Small intestine (tissue), 7 donors: ENCODE measurements around the gene SDK2. TPM values are rescaled to one million over a fixed set of nuclear protein-coding genes. Genes with fewer than 3 reads are reported as not detected.

ENCODE experiments used
- DNase-seq, 2 donors: peaks; one replicate each; pipeline versions ENCODE4 v3.0.0 to v3.0.0-alpha.2; 2013
- FAIRE-seq: peaks from 2 replicates; lab custom pipeline; 2012; peaks lifted over from hg19 to GRCh38; lab: Jason Lieb, UNC
- H3K27ac ChIP-seq, 3 donors: one replicate each; pipeline ENCODE4 v1.5.1; 2013; ENCODE audit warnings: low read length in 2 of 3, mild to moderate bottlenecking in 2 of 3, control low read depth in 1 of 3, inconsistent platforms in 1 of 3, low read depth in 1 of 3, moderate library complexity in 1 of 3
- H3K27me3 ChIP-seq, 3 donors: one replicate each; pipeline ENCODE4 v1.6.1; 2013; ENCODE audit warnings: low read length in 3 of 3, inconsistent platforms in 1 of 3; ENCODE audit not compliant: control insufficient read depth in 3 of 3, insufficient read depth in 3 of 3
- H3K36me3 ChIP-seq, 3 donors: one replicate each; pipeline ENCODE4 v1.6.1; 2013; ENCODE audit warnings: low read length in 3 of 3, inconsistent platforms in 1 of 3, low read depth in 1 of 3, mild to moderate bottlenecking in 1 of 3, moderate library complexity in 1 of 3; ENCODE audit not compliant: control insufficient read depth in 3 of 3, insufficient read depth in 2 of 3
- H3K4me1 ChIP-seq, 3 donors: one replicate each; pipeline ENCODE4 v1.6.1; 2013; ENCODE audit warnings: low read length in 2 of 3, inconsistent platforms in 1 of 3, low read depth in 1 of 3, mild to moderate bottlenecking in 1 of 3, moderate library complexity in 1 of 3; ENCODE audit not compliant: control insufficient read depth in 3 of 3, insufficient read depth in 2 of 3
- H3K4me3 ChIP-seq, 3 donors: one replicate each; pipeline ENCODE4 v1.5.1; 2013; ENCODE audit warnings: low read length in 3 of 3, control low read depth in 1 of 3, inconsistent platforms in 1 of 3, low read depth in 1 of 3, mild to moderate bottlenecking in 1 of 3, moderate library complexity in 1 of 3
- H3K9me3 ChIP-seq, 2 donors: one replicate each; pipeline ENCODE4 v1.6.1; 2013; ENCODE audit warnings: low read depth in 1 of 2, low read length in 1 of 2; ENCODE audit not compliant: control insufficient read depth in 2 of 2, insufficient read depth in 1 of 2
- WGBS, 3 donors: extraction: QIAGEN DNeasy Blood & Tissue Kit; methylation state at CpG; one replicate each; pipeline ENCODE4 v1.1.7; 2013; 5-methylcytosine and 5-hydroxymethylcytosine counted together
- polyA plus RNA-seq, 4 donors: library from polyadenylated mRNA; stranded (reverse) in 3 of 4; unstranded in 1 of 4; fragments of 200-250 nt in 3 of 4; fragments of 120-200 nt in 1 of 4; gene quantifications; one replicate each; pipeline versions ENCODE4 v1.2.1 to v1.2.3, GENCODE V29; 2013
- donor health status: healthy with polysubstance abuse.
- donor health status: control.
- donor health status: control.
- donor health status: Bipolar disorder and iron deficiency.
- donor health status: healthy.

Gene SDK2
- polyA plus RNA-seq, 4 donors = under 0.01 to 1.1 (median 0.10) TPM

- Histone ChIP-seq H3K4me3 (no peak overlapping the region), H3K27ac (no peak overlapping the region), H3K9me3 (no peaks in the 10 kb centered on the region), H3K4me1 (no peaks in the 10 kb centered on the region), H3K27me3 (peaks cover 0 to 2% (median 0%) of the 10 kb centered on the region in 3 donors), H3K36me3 (no peaks in the 10 kb centered on the region)
- WGBS, 3 donors = 36 to 52% (median 44%) methylated on average over 15 of the region's 15 CpGs
- FAIRE-seq (no peak), DNase-seq (no peak)
Measured at GRCh38 chr17:73616120-73616872, 27.9 kb downstream of the SDK2 start.

- H3K27me3 ChIP-seq = peaks cover 0 to 2% (median 0%) of the 10 kb centered on the region in 3 donors
- H3K27ac ChIP-seq = peak overlapping the region in 1 of 3 donors; percentile 22
- no peaks in the 10 kb centered on the region for H3K36me3 ChIP-seq
- WGBS, 3 donors = 72 to 78% (median 73%) methylated on average over 8 of the region's 9 CpGs
- no peaks in the 10 kb centered on the region for H3K4me1 ChIP-seq
- DNase-seq (no peak), FAIRE-seq (no peak)
- no peaks in the 10 kb centered on the region for H3K9me3 ChIP-seq
- no peak overlapping the region for H3K4me3 ChIP-seq
Measured at GRCh38 chr17:73614256-73614655, 30.0 kb downstream of the SDK2 start.

GRCh38 chr17:73613271-73614233 lies 30.7 kb downstream of the SDK2 start:
- no peaks in the 10 kb centered on the region for H3K36me3 ChIP-seq
- H3K27ac ChIP-seq = peak overlapping the region in 1 of 3 donors; percentile 22
- H3K4me1 ChIP-seq = no peaks in the 10 kb centered on the region
- H3K27me3 ChIP-seq = peaks cover 0 to 2% (median 0%) of the 10 kb centered on the region in 3 donors
- WGBS, 3 donors = 50 to 64% (median 56%) methylated on average over 21 to 23 of the region's 23 CpGs
- FAIRE-seq = no peak
- H3K4me3 ChIP-seq = no peak overlapping the region
- H3K9me3 ChIP-seq = no peaks in the 10 kb centered on the region
- DNase-seq = no peak

GRCh38 chr17:73612031-73612472 lies 32.2 kb downstream of the SDK2 start:
- 64 to 68% (median 64%) methylated on average over 14 of the region's 14 CpGs for WGBS, 3 donors
- Histone ChIP-seq H3K4me3 (no peak overlapping the region), H3K9me3 (no peaks in the 10 kb centered on the region), H3K36me3 (no peaks in the 10 kb centered on the region), H3K4me1 (no peaks in the 10 kb centered on the region), H3K27ac (no peak overlapping the region), H3K27me3 (peaks cover 0 to 2% (median 0%) of the 10 kb centered on the region in 3 donors)
- DNase-seq (no peak), FAIRE-seq (no peak)

- FAIRE-seq (no peak), DNase-seq (no peak)
- Histone ChIP-seq H3K36me3 (no peaks in the 10 kb centered on the region), H3K9me3 (no peaks in the 10 kb centered on the region), H3K27ac (no peak overlapping the region), H3K4me1 (no peaks in the 10 kb centered on the region), H3K4me3 (no peak overlapping the region), H3K27me3 (peaks cover 0 to 2% (median 0%) of the 10 kb centered on the region in 3 donors)
- 81 to 88% (median 87%) methylated on average over 7 of the region's 7 CpGs for WGBS, 3 donors
Measured at GRCh38 chr17:73611630-73612029, 32.6 kb downstream of the SDK2 start.

- H3K36me3 ChIP-seq = no peaks in the 10 kb centered on the region
- H3K9me3 ChIP-seq = no peaks in the 10 kb centered on the region
- 65 to 81% (median 67%) methylated on average over 7 of the region's 7 CpGs for WGBS, 3 donors
- no peaks in the 10 kb centered on the region for H3K4me1 ChIP-seq
- no peak for DNase-seq
- H3K27me3 ChIP-seq = peaks cover 0 to 2% (median 0%) of the 10 kb centered on the region in 3 donors
- no peak overlapping the region for H3K4me3 ChIP-seq
- H3K27ac ChIP-seq = no peak overlapping the region
- FAIRE-seq = no peak
Measured at GRCh38 chr17:73610331-73610911, 33.8 kb downstream of the SDK2 start.

GRCh38 chr17:73609758-73610157 lies 34.5 kb downstream of the SDK2 start:
- DNase-seq = no peak
- H3K27me3 ChIP-seq = peaks cover 0 to 2% (median 0%) of the 10 kb centered on the region in 3 donors
- 66 to 77% (median 68%) methylated on average over 7 of the region's 7 CpGs for WGBS, 3 donors
- no peaks in the 10 kb centered on the region for H3K36me3 ChIP-seq
- H3K4me3 ChIP-seq = no peak overlapping the region
- H3K4me1 ChIP-seq = no peaks in the 10 kb centered on the region
- no peaks in the 10 kb centered on the region for H3K9me3 ChIP-seq
- FAIRE-seq = no peak
- H3K27ac ChIP-seq = no peak overlapping the region

- DNase-seq (no peak), FAIRE-seq (no peak)
- H3K4me1 ChIP-seq = no peaks in the 10 kb centered on the region
- H3K9me3 ChIP-seq = no peaks in the 10 kb centered on the region
- H3K27ac ChIP-seq = no peak overlapping the region
- no peaks in the 10 kb centered on the region for H3K36me3 ChIP-seq
- H3K27me3 ChIP-seq = peaks cover 0 to 2% (median 0%) of the 10 kb centered on the region in 3 donors
- no peak overlapping the region for H3K4me3 ChIP-seq
- 76 to 82% (median 79%) methylated on average over 5 of the region's 5 CpGs for WGBS, 3 donors
Measured at GRCh38 chr17:73609060-73609459, 35.2 kb downstream of the SDK2 start.
